GM19397 (cell line): ENCODE results near the gene YOD1.

Experiments
- ATAC-seq: cut with Tn5 transposase; IDR thresholded peaks from one replicate; pipeline ENCODE4 v1.9.1; 2021; ENCODE audit warnings: mild to moderate bottlenecking, moderate library complexity; ENCODE audit not compliant: unreplicated experiment

The YOD1 gene

GRCh38 chr1:207073906-207074820 is 23.2 kb upstream of the YOD1 start:
- no peak for ATAC-seq

- ATAC-seq: no peak
Observed at GRCh38 chr1:207072233-207072632, 21.2 kb upstream of the YOD1 start.

- ATAC-seq: no peak
Observed at GRCh38 chr1:207071426-207071825, 20.4 kb upstream of the YOD1 start.

DNA sequence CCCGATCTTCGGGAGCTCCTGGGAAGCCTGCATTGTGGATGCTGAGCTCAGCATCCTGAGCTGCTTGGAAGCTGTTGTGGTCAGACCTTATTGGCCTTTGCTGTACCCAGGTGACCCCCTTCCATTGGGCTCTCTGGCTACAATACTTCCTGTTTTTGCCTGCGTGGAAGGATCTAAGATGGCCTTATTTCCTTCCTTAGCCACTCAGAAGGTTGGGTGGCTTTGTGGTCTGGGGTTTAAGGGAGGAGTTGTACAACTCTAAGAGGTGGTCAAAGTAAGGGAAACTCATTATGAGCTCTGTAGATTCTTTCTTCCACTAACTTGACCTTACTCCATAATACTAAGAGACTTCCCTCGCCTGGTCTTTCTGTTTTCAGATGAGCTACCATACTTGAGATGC is 19.8 kb upstream of the YOD1 start:
- no peak for ATAC-seq

DNA sequence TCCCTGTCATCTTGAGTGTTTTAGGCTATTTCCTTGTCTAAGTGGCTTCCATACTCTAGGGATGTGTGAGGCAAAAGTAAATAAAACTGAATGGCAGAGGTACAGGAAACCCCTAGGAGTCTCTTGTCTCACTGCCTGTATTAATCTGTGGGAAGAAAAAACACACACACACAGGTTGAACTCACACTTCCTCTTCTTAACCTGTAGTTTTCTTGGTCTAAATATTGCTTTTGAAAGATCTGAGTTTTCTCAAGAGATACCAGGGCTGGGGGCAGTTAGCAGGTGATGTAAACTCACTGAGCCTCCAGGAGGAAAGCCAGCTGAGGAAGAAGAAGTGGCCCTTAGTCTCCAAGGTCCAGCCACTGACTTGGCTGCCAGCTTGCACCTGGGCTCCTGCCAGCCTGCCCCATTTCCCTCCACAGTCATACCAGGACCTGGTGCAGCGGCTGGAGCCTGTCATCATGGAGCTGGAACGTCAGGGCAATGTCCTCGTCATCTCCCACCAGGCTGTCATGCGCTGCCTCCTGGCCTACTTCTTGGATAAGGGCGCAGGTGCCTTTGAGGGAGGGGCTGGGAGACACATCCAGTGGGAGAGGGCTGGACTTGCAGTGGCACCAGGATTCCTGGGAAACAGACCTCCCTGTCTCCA is 19.0 kb upstream of the YOD1 start:
- ATAC-seq: no peak

GRCh38 chr1:207069061-207069460 is 18.1 kb upstream of the YOD1 start:
- no peak for ATAC-seq

GRCh38 chr1:207067665-207068064 is 16.7 kb upstream of the YOD1 start:
- no peak for ATAC-seq

DNA sequence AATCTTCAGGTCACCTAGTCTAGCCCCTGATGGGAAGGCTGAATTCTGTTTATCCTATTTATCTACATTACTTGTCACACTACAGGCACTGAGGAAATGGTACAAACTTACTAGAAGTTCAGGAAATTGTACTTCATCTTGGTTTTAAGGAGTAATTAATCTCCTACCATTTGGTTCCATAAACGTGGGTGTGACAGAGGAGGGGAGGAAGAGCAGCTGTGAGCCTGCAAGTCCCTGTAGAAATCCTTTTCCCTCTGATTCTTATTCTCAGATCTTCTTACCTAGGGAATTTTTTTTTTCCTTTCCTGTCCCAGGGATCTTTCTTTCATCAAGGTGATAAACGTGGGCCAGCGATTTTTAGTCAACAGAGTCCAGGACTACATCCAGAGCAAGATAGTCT is 16.2 kb upstream of the YOD1 start:
- no peak for ATAC-seq

GRCh38 chr1:207064561-207064960 is 13.6 kb upstream of the YOD1 start:
- ATAC-seq: no peak

- ATAC-seq: no peak
Observed at GRCh38 chr1:207063014-207063413, 12.0 kb upstream of the YOD1 start.

DNA sequence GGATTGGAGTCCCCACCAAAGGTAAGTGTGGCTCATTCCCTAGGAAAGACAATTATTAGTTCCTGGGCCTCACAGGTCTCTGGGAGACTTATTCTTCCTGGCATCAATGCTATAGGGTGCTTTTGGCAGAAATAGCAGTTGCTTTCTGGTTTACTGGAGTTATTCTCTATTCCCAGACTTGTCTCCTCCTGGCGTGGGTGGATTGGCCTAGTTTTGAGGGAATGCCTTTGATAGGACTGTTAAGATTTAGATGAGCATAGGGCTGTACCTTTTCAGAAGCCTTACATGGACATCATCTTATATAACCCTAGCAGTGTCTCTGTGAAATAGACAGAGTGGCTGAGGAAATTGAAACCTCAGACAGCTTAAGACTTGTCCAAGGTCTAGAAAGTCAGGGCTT is 11.1 kb upstream of the YOD1 start:
- ATAC-seq: no peak

GRCh38 chr1:207060596-207060995 is 9.6 kb upstream of the YOD1 start:
- no peak for ATAC-seq

GRCh38 chr1:207059881-207060280 is 8.9 kb upstream of the YOD1 start:
- no peak for ATAC-seq

DNA sequence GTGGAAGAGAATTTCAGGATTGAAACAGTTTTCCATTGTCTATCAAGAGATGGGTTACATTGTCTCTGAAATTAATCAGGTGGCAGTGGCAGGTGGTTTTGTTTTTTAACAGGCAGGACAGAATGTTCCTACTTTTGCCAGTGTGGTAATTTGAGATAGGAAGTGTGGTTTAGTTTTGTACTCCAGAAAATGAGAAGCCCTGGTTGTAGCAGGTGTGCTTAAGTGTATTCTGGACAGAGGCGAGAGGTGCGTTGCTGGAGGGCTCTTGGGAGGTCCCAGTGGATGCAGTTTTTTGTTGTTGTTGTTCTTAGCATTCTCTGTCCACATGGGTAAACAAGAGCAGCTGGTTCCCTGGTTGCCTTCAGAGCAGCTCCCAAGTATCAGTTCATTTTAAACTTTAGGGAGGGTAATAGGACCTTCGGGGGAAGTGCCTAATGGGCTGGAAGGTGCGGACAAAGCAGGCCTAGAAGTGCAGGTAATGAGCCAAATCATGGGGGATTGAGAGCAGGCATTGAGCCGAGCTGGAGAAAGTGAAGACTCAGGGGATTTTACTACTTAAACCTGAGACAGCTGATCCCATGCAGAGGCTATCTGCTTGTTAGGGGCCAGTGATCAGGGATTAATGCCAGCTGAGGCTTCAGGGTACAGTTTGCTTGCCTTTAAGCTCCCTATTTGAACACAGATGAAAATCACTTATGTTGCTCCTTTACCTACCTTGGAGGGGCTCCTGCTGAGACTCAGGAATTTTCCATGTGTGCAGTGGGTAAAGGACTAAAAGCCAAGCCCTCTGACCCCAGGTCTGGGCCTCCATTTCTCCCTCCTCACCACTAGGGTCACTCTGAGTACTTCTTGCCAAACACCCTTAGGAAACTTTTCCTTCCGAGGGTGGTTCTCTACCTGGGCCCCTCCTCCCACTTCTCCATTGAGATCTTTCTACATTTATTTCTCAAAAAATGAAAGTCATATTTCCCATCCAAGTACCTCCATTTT is 8.2 kb upstream of the YOD1 start:
- no peak for ATAC-seq

DNA sequence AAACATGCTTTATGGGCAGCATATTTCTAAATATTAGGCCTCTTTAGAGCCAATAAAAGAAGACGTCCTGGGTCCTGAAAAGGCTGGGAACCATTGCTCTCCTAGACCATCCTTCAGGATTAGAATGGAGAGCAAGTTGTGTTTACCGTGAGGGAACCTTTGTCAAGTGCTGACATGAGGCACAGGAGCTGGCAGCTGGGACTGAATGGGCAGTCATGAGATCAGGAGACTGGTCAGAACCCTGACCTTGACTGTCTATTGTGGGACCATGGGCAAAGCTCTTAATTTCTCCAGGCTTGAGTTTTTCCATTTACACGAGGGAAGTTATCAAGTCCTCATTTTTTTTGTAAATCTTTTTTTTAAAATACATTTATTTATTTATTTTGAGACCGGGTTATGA is 7.2 kb upstream of the YOD1 start:
- no peak for ATAC-seq

DNA sequence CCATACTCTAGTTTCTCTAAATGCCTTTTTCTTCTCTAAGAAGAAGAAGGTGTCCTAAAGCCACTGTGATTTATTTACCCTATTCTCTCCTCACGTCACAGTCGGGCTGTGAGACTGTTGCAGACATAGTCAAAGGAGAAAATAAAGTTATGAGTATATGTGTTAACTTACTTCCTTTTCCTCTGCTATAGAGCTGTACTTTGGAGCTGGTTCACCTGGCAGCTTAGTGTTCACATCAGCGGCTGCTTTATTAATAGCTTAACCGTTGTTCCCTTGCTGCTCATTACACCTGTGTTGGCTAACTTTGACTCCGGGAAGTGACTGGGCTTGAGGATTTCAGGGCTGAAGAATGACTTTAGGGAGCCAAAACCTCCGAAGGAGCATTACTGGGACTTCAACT is 5.7 kb upstream of the YOD1 start:
- ATAC-seq: no peak

GRCh38 chr1:207055386-207056001 is 4.5 kb upstream of the YOD1 start:
- no peak for ATAC-seq

GRCh38 chr1:207054491-207054890 is 3.5 kb upstream of the YOD1 start:
- no peak for ATAC-seq

DNA sequence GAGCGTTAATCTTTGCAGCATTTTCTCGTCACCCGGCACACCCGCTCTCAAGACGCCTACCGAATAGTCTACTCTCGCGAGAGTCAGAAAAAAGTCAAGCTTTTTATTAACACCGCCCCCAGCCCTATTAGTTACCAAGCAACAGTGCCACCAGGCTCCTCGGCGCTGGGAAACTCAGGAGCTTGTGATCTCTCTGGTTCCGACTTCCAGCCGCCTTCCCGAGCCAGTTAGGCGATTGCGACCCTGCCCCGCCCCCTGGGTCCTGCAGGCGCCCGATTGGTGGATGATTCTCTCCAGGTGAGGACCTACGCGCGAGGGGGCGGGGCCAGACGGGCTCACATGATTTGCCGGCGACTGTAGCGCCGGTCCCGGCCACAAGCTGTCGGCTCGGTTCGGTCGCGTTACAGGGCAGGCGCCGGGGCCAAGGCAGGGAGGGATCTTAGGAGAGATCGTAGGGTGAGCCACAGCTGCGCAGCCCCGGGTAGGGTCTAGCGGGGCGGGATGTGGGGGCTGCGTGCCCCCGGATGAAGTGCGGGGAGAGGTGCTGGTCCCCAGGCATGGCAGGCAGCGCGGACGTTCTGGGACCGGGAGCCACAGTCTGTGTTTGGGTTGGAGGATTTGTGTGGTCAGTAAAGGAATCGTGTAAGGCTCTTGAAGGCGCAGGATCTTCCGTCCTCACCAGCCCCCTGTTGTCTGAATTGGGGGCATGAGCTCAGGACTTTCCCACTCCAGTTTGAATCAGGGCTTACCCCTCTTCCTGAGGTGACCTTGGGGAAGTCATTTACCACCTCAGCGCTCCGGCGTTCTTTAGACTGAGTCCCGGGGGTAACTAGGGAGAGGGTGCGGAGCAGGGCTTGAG is 2.1 kb upstream of the YOD1 start, which contains the start of gene PFKFB2:
Gene PFKFB2 (plus strand): TSS at position 365 of the 859 bp plus-strand sequence. CDS start 1,443 bp downstream, outside the sequence.
- peak; percentile 80 for ATAC-seq
